Measurements from ENCODE around the gene RGS16. TPM values are rescaled to one million over a fixed set of nuclear protein-coding genes. Genes with fewer than 3 reads are reported as not detected.

The RGS16 gene
- total RNA-seq, 1 experiment from 2014 or later = 6.5 TPM

- no TSS peak for BruUV-seq (replicated peaks)
- no peaks in the 10 kb centered on the region for H4K20me1 ChIP-seq (ENCODE audit: insufficient read depth)
- H3K27ac ChIP-seq (ENCODE audit: low read depth, low read length) = no peak overlapping the region
- intact Hi-C loops (cut with micrococcal nuclease) = no loop called here
- no peaks in the 10 kb centered on the region for H3K9me2 ChIP-seq (ENCODE audit: insufficient read depth)
- H3K4me2 ChIP-seq (ENCODE audit: low read length) = no peak overlapping the region
- H3K9me3 ChIP-seq (ENCODE audit: control insufficient read depth in 1 of 2, insufficient read depth in 1 of 2, low read depth in 1 of 2, low read length in 2 of 2) = no peaks in the 10 kb centered on the region
- no peak for TF ChIP-seq ZBTB33 (IDR thresholded peaks at IDR 0.05; ENCODE audit: extremely low read depth, insufficient replicate concordance, low read length)
- no peak for TF ChIP-seq EZH2 (IDR thresholded peaks at IDR 0.05)
- no peak for TF ChIP-seq FOSL1 (IDR thresholded peaks at IDR 0.05; ENCODE audit: low read depth)
- TF ChIP-seq EZH2phosphoT487 (IDR thresholded peaks at IDR 0.05; ENCODE audit: borderline replicate concordance) = no peak
- TF ChIP-seq YY1 (IDR thresholded peaks at IDR 0.05; ENCODE audit: extremely low read depth, insufficient replicate concordance, low read depth, low read length) = no peak
- no peak for TF ChIP-seq POLR2AphosphoS5 (IDR thresholded peaks at IDR 0.05; ENCODE audit: low read depth, low read length)
- TF ChIP-seq ZFX (IDR thresholded peaks at IDR 0.05) = no peak
- TF ChIP-seq ATF3 (IDR thresholded peaks at IDR 0.05) = no peak
- no peak for TF ChIP-seq REST (IDR thresholded peaks at IDR 0.05; ENCODE audit: low read depth)
- TF ChIP-seq SP1 (IDR thresholded peaks at IDR 0.05; ENCODE audit: low read depth) = no peak
- H3K79me2 ChIP-seq (ENCODE audit: insufficient read depth, low read length) = no peaks in the 10 kb centered on the region
- POLR2A ChIA-PET = no interaction called here
- H3K4me1 ChIP-seq (ENCODE audit: control insufficient read depth in 1 of 2, insufficient read depth in 2 of 2, low read length in 2 of 2) = peaks cover 0 to 4% of the 10 kb centered on the region in 2 experiments; a peak in 1 of 4 replicates
- DNase-seq (ENCODE audit: low read depth, low spot score) (no peak), ATAC-seq (no peak)
- no peak overlapping the region for H3K9ac ChIP-seq (ENCODE audit: low read length)
- H3K36me3 ChIP-seq (ENCODE audit: control insufficient read depth in 1 of 2, insufficient read depth in 2 of 2, low read length in 2 of 2) = no peaks in the 10 kb centered on the region
- no peak overlapping the region for H2AFZ ChIP-seq (ENCODE audit: low read depth, low read length, poor library complexity, severe bottlenecking)
- RAD21 ChIA-PET (ENCODE audit: low non-redundant PET in 1 of 2, low total read pairs in 2 of 2, uncharacterized antibody in 2 of 2, unreplicated experiment in 2 of 2) = no interaction called here
- CTCF ChIA-PET = no interaction called here
- no peaks in the 10 kb centered on the region for H3K27me3 ChIP-seq (ENCODE audit: insufficient read depth, low read length)
- no peak overlapping the region for H3K4me3 ChIP-seq (replicated peaks in 1 of 2; ENCODE audit: low read depth in 1 of 2, low read length in 2 of 2)
Observed at GRCh38 chr1:182644886-182645285, 40.7 kb upstream of the RGS16 start.

All from HCT116 (cell line).